Suprapubic skin (tissue), 4 donors: ENCODE results near the gene MTA3.

Experiments used
- CTCF ChIP-seq, 2 donors: fragments of 200-600 bp in 1 of 2; fragments of 450-650 bp in 1 of 2; sonication (generic) in 1 of 2; IDR thresholded peaks; one replicate each; pipeline ENCODE4 v1.5.1; 2016 to 2019; ENCODE audit warnings: antibody characterized with exemption in 2 of 2, mild to moderate bottlenecking in 1 of 2, moderate library complexity in 1 of 2
- EP300 ChIP-seq: sonication (generic); formaldehyde crosslinking; IDR thresholded peaks from one replicate; pipeline ENCODE4 v1.6.1; 2017; ENCODE audit warnings: antibody characterized with exemption
- POLR2A ChIP-seq, 2 donors: fragments of 450-650 bp; IDR thresholded peaks; one replicate each; pipeline ENCODE4 v1.6.1; 2017; ENCODE audit warnings: antibody characterized with exemption in 2 of 2, mild to moderate bottlenecking in 2 of 2, moderate library complexity in 2 of 2
- POLR2AphosphoS5 ChIP-seq, 3 donors: sonication (generic); formaldehyde crosslinking; IDR thresholded peaks; one replicate each; pipeline ENCODE4 v1.6.1; 2017; ENCODE audit warnings: antibody characterized with exemption in 3 of 3

GRCh38 chr2:42532397-42532796, 36.0 kb upstream of the MTA3 start:
- TF ChIP-seq CTCF (IDR thresholded peaks at IDR 0.05) (no peak), POLR2AphosphoS5 (IDR thresholded peaks at IDR 0.05) (no peak), POLR2A (IDR thresholded peaks at IDR 0.05) (no peak), EP300 (no peak)
